NCI-H446 (cell line): ENCODE measurements around the gene ADGRE1.
"Not testable (repeated sequence)": the region's sequence is repeated elsewhere in the genome, so short reads cannot be mapped to it uniquely, and the experiment has no call there.

Experiments
- DNase-seq, 2 experiments: peaks; one replicate each; lab custom pipeline; 2025; lab: John Stamatoyannopoulos, UW

The ADGRE1 gene, protein sequence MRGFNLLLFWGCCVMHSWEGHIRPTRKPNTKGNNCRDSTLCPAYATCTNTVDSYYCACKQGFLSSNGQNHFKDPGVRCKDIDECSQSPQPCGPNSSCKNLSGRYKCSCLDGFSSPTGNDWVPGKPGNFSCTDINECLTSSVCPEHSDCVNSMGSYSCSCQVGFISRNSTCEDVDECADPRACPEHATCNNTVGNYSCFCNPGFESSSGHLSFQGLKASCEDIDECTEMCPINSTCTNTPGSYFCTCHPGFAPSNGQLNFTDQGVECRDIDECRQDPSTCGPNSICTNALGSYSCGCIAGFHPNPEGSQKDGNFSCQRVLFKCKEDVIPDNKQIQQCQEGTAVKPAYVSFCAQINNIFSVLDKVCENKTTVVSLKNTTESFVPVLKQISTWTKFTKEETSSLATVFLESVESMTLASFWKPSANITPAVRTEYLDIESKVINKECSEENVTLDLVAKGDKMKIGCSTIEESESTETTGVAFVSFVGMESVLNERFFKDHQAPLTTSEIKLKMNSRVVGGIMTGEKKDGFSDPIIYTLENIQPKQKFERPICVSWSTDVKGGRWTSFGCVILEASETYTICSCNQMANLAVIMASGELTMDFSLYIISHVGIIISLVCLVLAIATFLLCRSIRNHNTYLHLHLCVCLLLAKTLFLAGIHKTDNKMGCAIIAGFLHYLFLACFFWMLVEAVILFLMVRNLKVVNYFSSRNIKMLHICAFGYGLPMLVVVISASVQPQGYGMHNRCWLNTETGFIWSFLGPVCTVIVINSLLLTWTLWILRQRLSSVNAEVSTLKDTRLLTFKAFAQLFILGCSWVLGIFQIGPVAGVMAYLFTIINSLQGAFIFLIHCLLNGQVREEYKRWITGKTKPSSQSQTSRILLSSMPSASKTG

GRCh38 chr19:6887316-6887715 is at the start of gene ADGRE1:
Gene ADGRE1 (plus strand): TSS chr19:6887579. CDS start chr19:6887609, 30 bp downstream.
- DNase-seq: no peak

- DNase-seq: no peak
Measured at GRCh38 chr19:6838062-6838655, 49.2 kb upstream of the ADGRE1 start.

GRCh38 chr19:6842871-6843607 is 44.3 kb upstream of the ADGRE1 start:
- no peak for DNase-seq

GRCh38 chr19:6847828-6848200 is 39.6 kb upstream of the ADGRE1 start:
- no peak for DNase-seq

GRCh38 chr19:6848986-6849385 is 38.4 kb upstream of the ADGRE1 start:
- no peak for DNase-seq

GRCh38 chr19:6849876-6850275 is 37.5 kb upstream of the ADGRE1 start:
- DNase-seq: no peak

GRCh38 chr19:6851359-6851758 is 36.0 kb upstream of the ADGRE1 start:
- no peak for DNase-seq

DNA sequence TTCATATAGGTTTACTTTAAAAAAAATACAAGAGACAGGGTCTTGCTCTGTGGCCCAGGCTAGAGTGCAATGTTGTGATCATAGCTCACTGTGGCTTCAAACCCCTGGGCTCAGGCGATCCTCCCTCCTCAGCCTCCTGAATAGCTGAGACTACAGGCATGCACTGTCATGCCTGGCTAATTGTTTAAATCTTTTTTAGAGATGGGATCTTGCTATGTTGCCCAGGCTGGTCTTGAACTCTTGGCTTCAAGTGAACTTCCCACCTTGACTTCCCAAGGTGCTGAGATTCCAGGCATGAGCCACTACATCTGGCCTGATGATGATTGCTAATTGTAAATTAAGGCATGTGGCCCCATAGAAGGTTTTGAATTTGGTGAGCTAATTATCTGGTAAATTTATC is 35.4 kb upstream of the ADGRE1 start:
- DNase-seq: no peak

- no peak for DNase-seq
Measured at GRCh38 chr19:6853868-6854267, 33.5 kb upstream of the ADGRE1 start.

DNA sequence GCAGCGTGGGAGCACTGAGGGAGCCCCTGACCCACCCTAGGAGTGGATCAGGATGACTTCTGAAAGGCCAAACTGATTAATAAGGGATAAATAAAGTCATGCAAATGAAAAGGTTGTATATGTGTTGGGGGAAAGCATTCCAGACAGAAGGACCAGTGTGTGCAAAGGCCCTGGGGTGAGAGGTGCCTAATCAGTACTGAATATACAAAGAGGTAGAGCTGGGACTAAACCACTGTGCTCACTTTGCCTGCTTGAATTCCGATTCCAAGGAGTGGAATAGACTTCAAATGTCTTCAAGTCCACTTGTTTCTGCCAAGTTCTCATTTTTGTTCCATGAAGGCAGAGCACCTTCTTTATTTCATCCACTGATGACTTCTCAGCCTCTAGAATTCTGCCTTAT is 32.6 kb upstream of the ADGRE1 start:
- no peak for DNase-seq

DNA sequence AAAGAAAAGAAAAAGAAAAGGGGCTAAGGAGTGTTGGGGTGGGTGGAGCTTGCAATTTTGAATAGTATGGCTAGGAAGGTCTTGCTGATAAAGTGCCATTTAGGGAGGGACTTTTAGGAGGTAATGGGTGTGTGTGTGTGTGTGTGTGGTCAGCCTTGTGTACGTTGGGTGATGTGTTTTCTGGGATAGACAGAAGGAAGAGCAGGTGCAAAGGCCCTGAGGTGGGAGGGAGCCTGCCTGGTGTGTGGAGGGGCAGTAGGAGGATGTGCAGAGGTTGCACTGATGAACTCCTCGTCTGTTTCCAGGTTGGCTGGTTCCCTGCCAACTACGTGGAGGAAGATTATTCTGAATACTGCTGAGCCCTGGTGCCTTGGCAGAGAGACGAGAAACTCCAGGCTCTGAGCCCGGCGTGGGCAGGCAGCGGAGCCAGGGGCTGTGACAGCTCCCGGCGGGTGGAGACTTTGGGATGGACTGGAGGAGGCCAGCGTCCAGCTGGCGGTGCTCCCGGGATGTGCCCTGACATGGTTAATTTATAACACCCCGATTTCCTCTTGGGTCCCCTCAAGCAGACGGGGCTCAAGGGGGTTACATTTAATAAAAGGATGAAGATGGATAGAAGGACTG is 30.5 kb upstream of the ADGRE1 start:
- DNase-seq: peak in 1 of 2 experiments; percentile 18

GRCh38 chr19:6861683-6862286 is 25.6 kb upstream of the ADGRE1 start:
- DNase-seq: no peak

DNA sequence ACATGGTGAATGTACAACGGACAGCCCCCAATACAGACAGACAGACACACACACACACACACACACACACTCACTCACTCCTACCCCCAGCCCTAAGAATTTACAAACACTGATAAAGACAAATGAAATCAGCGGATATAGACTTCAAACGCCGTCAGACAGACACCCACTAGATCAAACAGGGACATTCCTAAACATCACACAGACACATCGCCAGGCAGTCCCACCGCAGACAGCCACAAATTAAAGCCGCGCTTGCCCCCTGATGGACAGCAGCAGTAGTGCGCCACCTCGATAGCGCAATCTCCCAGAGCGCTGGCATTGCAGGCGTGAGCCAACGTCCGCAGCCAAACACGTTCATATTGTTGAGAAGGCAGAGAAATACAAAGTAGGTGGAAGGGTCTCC is 24.7 kb upstream of the ADGRE1 start:
- peak; percentile 72 to 84 for DNase-seq

GRCh38 chr19:6864325-6864940 is 22.9 kb upstream of the ADGRE1 start:
- no peak for DNase-seq

- no peak for DNase-seq
Measured at GRCh38 chr19:6865849-6866248, 21.5 kb upstream of the ADGRE1 start.

GRCh38 chr19:6866741-6867151 is 20.6 kb upstream of the ADGRE1 start:
- no peak for DNase-seq

DNA sequence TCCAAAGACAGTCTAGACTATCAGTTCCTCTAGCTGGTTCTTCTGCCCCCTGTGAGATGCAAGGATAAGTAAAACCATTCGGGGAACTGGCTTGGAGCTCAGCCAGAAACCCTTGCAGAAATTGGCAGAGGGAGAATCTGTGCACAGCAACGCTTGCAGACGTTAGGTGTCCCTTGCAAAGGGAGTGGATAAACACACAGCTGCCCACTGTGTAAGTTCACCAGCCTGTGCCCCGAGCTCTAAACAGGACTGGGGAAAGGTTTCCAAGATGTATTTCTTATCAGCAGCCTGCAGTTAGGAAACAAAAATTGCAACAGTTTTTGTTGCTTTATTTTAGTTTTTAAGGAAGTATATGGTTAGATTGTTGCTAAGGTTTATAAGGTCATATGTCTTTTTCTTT is 19.0 kb upstream of the ADGRE1 start:
- DNase-seq: peak in 1 of 2 experiments; percentile 31

- not testable (repeated sequence) for DNase-seq
Measured at GRCh38 chr19:6869151-6869882, 18.1 kb upstream of the ADGRE1 start.

GRCh38 chr19:6873708-6874431 is 13.5 kb upstream of the ADGRE1 start:
- DNase-seq: no peak
